Stimulated activated CD4-positive, alpha-beta T cell treated with anti-CD3 and anti-CD28 coated beads, TNF-alpha, amount 100 ng/mL, for 24 hours (primary cell): Measurements from ENCODE around the gene DPY19L3.
"Not testable (repeated sequence)": the region's sequence is repeated elsewhere in the genome, so short reads cannot be mapped to it uniquely, and the experiment has no call there.

Experiments
- DNase-seq, 3 experiments: peaks; one replicate each; pipeline ENCODE4 v3.0.0-alpha.2; 2020; ENCODE audit warnings: low read depth in 3 of 3

Gene DPY19L3

GRCh38 chr19:32442650-32443049, 37.1 kb downstream of the DPY19L3 start:
- DNase-seq, result no peak

GRCh38 chr19:32447534-32447933, 42.0 kb downstream of the DPY19L3 start:
- not testable (repeated sequence) for DNase-seq

GRCh38 chr19:32448026-32448425, 42.5 kb downstream of the DPY19L3 start:
- no peak for DNase-seq

- DNase-seq, result no peak
Measured at GRCh38 chr19:32450217-32450616, 44.6 kb downstream of the DPY19L3 start.

- no peak for DNase-seq
Measured at GRCh38 chr19:32453736-32454135, 48.2 kb downstream of the DPY19L3 start.

GRCh38 chr19:32456406-32456805, 50.8 kb downstream of the DPY19L3 start:
- DNase-seq, result no peak

GRCh38 chr19:32457571-32458158, 52.1 kb downstream of the DPY19L3 start:
- DNase-seq, result no peak

- no peak for DNase-seq
Measured at GRCh38 chr19:32458500-32459123, 53.0 kb downstream of the DPY19L3 start.

GRCh38 chr19:32459204-32459865, 53.8 kb downstream of the DPY19L3 start:
- no peak for DNase-seq

GRCh38 chr19:32460476-32460875, 54.9 kb downstream of the DPY19L3 start:
- no peak for DNase-seq

GRCh38 chr19:32464279-32464678, 58.7 kb downstream of the DPY19L3 start:
- DNase-seq, result no peak

- no peak for DNase-seq
Measured at GRCh38 chr19:32465176-32465575, 59.6 kb downstream of the DPY19L3 start.

GRCh38 chr19:32469795-32470194, 64.2 kb downstream of the DPY19L3 start:
- no peak for DNase-seq

- no peak for DNase-seq
Measured at GRCh38 chr19:32471095-32471494, 65.5 kb downstream of the DPY19L3 start.

GRCh38 chr19:32471811-32472210, 66.2 kb downstream of the DPY19L3 start:
- DNase-seq, result no peak

- DNase-seq, result no peak
Measured at GRCh38 chr19:32475141-32476031, 69.8 kb downstream of the DPY19L3 start.

GRCh38 chr19:32476032-32476350, 70.4 kb downstream of the DPY19L3 start:
- no peak for DNase-seq

- no peak for DNase-seq
Measured at GRCh38 chr19:32480321-32480720, 74.8 kb downstream of the DPY19L3 start.

GRCh38 chr19:32483574-32483973, 78.0 kb downstream of the DPY19L3 start:
- no peak for DNase-seq

- DNase-seq, result no peak
Measured at GRCh38 chr19:32489971-32490370, 84.4 kb downstream of the DPY19L3 start.

- no peak for DNase-seq
Measured at GRCh38 chr19:32497391-32497790, 91.8 kb downstream of the DPY19L3 start.

- DNase-seq, result no peak
Measured at GRCh38 chr19:32498648-32499200, 93.2 kb downstream of the DPY19L3 start.
